ENCODE measurements around the gene PHIP. TPM values are rescaled to one million over a fixed set of nuclear protein-coding genes. Genes with fewer than 3 reads are reported as not detected.

Gene PHIP
- total and polyA plus RNA-seq, 2 experiments from 2014 or later, result 14.8 to 26.5 TPM

DNA sequence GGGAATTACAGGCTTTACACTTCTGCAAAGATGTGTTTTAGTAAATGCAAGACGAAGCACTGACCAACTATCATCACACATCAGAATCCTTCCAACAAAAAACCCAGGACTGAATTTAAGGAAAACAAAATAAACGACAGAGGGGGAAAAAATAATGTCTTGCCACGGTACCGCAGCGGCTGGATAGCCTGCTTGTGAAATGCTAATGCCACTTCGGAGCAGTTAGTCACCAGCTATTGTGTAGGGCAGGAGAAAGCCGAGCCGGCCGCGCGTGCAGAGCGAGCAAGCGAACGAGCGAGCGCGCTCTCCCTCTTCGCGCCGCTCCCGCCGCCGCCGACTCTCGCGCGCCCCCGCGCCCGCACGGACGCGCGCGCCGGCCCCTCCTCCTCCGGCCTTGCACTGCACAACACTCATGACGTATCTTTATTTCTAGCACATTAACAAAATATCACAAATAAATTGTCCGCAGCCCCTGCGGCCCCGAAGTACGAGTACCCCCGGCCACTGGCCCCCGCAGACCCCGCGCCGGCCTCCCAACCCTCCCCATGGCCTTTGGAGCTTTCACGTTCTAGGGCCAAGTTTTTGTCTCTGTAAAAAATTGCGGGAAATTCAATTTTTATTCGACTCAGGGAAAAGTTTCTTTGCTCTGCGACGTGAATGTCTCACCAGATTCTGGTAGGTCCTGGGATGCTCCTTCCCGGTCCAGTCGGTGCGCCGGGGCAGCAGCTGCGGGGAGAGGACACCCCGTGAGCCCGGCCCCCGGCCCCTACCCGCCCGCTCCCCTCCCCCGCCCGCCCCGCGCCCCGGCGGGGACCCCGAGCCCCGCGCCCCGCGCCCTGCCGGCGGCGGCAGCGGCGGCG is 1.0 kb downstream of the PHIP start:
- Histone ChIP-seq H3K9me3 (ENCODE audit: low read depth) (no peaks in the 10 kb centered on the region), H3K36me3 (no peaks in the 10 kb centered on the region), H3K27ac (peak overlapping the region; percentile 88), H3K4me3 (peak overlapping the region; percentile 97), H3K4me1 (ENCODE audit: low read depth) (peaks cover 24% of the 10 kb centered on the region), H3K27me3 (no peaks in the 10 kb centered on the region)
- DNase-seq (ENCODE audit: low read depth in 1 of 2, low spot score in 1 of 2), result peak; percentile 92 to 97
- TF ChIP-seq, protein P1, sequence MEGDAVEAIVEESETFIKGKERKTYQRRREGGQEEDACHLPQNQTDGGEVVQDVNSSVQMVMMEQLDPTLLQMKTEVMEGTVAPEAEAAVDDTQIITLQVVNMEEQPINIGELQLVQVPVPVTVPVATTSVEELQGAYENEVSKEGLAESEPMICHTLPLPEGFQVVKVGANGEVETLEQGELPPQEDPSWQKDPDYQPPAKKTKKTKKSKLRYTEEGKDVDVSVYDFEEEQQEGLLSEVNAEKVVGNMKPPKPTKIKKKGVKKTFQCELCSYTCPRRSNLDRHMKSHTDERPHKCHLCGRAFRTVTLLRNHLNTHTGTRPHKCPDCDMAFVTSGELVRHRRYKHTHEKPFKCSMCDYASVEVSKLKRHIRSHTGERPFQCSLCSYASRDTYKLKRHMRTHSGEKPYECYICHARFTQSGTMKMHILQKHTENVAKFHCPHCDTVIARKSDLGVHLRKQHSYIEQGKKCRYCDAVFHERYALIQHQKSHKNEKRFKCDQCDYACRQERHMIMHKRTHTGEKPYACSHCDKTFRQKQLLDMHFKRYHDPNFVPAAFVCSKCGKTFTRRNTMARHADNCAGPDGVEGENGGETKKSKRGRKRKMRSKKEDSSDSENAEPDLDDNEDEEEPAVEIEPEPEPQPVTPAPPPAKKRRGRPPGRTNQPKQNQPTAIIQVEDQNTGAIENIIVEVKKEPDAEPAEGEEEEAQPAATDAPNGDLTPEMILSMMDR (IDR thresholded peaks at IDR 0.05; ENCODE audit: low read depth, low read length), result no peak

DNA sequence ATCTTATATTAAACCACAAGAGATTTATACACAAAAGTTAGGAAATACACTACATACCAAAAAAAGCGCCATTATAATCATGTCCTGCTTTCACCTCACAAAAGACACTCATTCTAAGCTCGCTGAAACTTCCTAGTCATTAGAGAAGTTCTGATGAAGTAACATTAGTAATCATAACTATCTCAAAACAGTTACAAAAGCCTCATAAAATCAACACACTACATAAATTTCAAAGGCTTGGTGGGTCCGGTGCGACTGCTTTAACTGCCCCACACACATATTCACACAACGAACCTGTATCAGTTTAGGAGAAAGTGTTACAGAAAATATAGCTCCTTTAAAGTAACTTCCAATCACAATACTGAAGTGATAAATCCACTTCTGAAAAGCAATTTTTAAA is 1.9 kb downstream of the PHIP start:
- H3K4me3 ChIP-seq, result peak overlapping the region; percentile 97
- H3K9me3 ChIP-seq (ENCODE audit: low read depth), result no peaks in the 10 kb centered on the region
- H3K27me3 ChIP-seq, result no peaks in the 10 kb centered on the region
- peak overlapping the region; percentile 88 for H3K27ac ChIP-seq
- no peaks in the 10 kb centered on the region for H3K36me3 ChIP-seq
- H3K4me1 ChIP-seq (ENCODE audit: low read depth), result peaks cover 24% of the 10 kb centered on the region
- DNase-seq (ENCODE audit: low read depth in 1 of 2, low spot score in 1 of 2), result peak in 1 of 2 donors; percentile 35
- TF ChIP-seq, protein P1 (IDR thresholded peaks at IDR 0.05; ENCODE audit: low read depth, low read length), result no peak

DNA sequence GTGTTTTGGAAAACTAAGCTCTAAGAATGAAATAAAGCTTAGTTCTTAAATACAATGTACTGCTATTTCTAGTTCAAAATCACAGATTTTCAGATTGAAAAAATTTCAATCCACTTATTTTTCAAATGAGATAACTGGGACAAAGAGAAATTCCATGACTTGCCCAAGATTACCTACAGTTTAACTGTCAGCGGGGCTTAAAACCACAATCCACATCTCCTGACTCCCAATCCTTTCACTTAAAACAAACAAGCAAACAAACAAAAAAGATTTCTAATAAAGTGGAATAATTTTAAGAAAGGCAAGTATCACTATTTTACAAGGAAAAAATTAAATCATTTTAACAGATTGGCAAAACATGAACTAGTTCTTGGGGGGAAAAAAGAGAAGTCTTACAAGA is 4.2 kb downstream of the PHIP start:
- H3K4me1 ChIP-seq (ENCODE audit: low read depth), result peaks cover 20% of the 10 kb centered on the region
- H3K36me3 ChIP-seq, result no peaks in the 10 kb centered on the region
- no peak overlapping the region for H3K4me3 ChIP-seq

DNA sequence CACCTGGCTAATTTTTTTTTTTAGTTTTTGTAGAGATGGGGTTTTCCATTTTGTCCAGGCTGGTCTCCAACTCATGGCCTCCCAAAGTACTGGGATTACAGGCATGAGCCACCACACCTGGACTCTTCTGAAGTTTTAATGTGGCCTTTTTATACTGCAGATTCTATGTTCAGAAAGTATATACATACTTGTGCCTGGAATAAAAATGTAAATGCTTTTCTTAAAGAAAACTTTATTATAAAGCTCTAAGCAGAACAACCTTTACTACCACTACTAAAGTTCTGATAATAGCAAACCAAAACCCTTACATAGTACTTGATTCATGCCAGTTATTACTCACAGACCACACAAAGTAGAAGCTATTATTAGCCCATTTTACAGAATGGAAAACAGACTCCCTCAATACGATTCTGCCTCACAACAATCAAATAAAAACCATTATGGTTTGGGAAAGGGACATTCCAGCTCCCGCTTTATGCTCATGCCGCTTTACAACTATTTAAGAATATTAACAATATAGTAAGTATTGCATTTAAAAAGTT is 5.3 kb downstream of the PHIP start:
- H3K27ac ChIP-seq, result no peak overlapping the region
- H3K4me3 ChIP-seq, result no peak overlapping the region
- no peak for DNase-seq (ENCODE audit: low read depth in 1 of 2, low spot score in 1 of 2)
- no peaks in the 10 kb centered on the region for H3K9me3 ChIP-seq (ENCODE audit: low read depth)
- no peaks in the 10 kb centered on the region for H3K36me3 ChIP-seq
- TF ChIP-seq, protein P1 (IDR thresholded peaks at IDR 0.05; ENCODE audit: low read depth, low read length), result no peak
- no peaks in the 10 kb centered on the region for H3K27me3 ChIP-seq
- H3K4me1 ChIP-seq (ENCODE audit: low read depth), result peaks cover 20% of the 10 kb centered on the region

More for the DNA sequence above, 4.2 kb downstream of the PHIP start:
- Histone ChIP-seq H3K9me3 (ENCODE audit: low read depth) (no peaks in the 10 kb centered on the region), H3K27ac (no peak overlapping the region), H3K27me3 (no peaks in the 10 kb centered on the region)
- TF ChIP-seq, protein P1 (IDR thresholded peaks at IDR 0.05; ENCODE audit: low read depth, low read length), result no peak
- peak in 1 of 2 donors; percentile 11 for DNase-seq (ENCODE audit: low read depth in 1 of 2, low spot score in 1 of 2)

DNA sequence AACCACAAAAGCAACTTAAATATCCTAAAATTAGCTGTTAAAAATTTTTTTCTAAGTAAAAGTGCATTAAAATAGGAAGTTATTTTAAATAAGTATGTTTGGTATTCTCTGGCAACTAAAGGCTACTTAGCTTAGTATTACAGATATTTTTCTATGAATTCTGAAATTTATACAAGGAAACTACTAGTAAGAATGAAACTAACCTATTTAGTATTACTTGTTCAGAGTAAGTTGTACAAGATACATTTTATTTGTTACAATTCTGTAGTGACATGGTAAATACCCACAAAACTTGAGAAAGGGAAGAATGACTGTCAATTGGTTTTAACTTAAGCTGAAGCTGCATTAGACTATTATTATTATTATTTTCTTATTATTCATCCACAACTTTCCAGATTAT is 6.5 kb downstream of the PHIP start:
- Histone ChIP-seq H3K4me1 (ENCODE audit: low read depth) (peaks cover 20% of the 10 kb centered on the region), H3K27ac (no peak overlapping the region), H3K9me3 (ENCODE audit: low read depth) (no peaks in the 10 kb centered on the region), H3K36me3 (no peaks in the 10 kb centered on the region), H3K4me3 (no peak overlapping the region), H3K27me3 (no peaks in the 10 kb centered on the region)
- no peak for DNase-seq (ENCODE audit: low read depth in 1 of 2, low spot score in 1 of 2)
- TF ChIP-seq, protein P1 (IDR thresholded peaks at IDR 0.05; ENCODE audit: low read depth, low read length), result no peak
